Measurements from ENCODE around the gene SCAND1. TPM values are rescaled to one million over a fixed set of nuclear protein-coding genes. Genes with fewer than 3 reads are reported as not detected.

SCAND1 gene
- total and polyA plus RNA-seq, 9 of the 15 experiments (the other 6 are each of a cell fraction or from before 2014, with no cell fraction given): 0.08 to 94.0 (median 5.8) TPM

DNA sequence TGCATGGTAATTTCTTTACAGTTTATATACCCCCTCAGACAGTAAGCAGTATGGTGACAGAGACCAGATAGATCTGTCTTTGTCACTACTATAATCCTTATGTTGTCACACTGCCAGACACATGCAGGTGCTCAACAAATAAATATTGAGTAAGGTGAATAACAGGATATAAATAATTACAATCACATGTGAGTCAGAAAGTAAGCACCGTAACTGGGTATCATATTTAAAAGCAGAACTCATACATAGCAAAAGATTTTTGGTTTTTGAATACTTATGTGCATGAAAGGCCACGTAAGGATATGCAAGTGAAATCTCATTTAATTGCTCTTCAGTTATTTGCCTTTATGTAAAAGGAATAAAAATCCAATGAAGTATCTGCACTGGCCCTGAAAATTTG, 31.5 kb upstream of the SCAND1 start:
- H3K4me3 ChIP-seq: no peak overlapping the region
- BruUV-seq (replicated peaks): no TSS peak
- H3K79me2 ChIP-seq (ENCODE audit: control insufficient read depth, insufficient read depth, low read length): no peaks in the 10 kb centered on the region
- DNase-seq (ENCODE audit: extremely low read depth in 1 of 4, low spot score in 3 of 4): no peak
- H3K27ac ChIP-seq (ENCODE audit: extremely low read depth, low read depth, low read length): no peak overlapping the region
- no peak for FAIRE-seq
- no peak overlapping the region for H2AFZ ChIP-seq (ENCODE audit: low read depth, low read length)
- CTCF ChIA-PET (ENCODE audit: low intra/inter-chr PET ratio): no interaction called here
- intact Hi-C loops (cut with micrococcal nuclease): no loop called here
- H3K9me3 ChIP-seq (replicated peaks; ENCODE audit: control insufficient read depth, insufficient read depth, low read depth, low read length): no peaks in the 10 kb centered on the region
- H3K36me3 ChIP-seq (ENCODE audit: control insufficient read depth, insufficient read depth, low read length): no peaks in the 10 kb centered on the region
- H3K27me3 ChIP-seq (ENCODE audit: control insufficient read depth in 2 of 2, insufficient read depth in 2 of 2, low read length in 2 of 2): peaks cover 0 to 5% of the 10 kb centered on the region in 2 experiments; a peak in 2 of 5 replicates
- 12% methylated on average over 2 of the region's 2 CpGs for WGBS (ENCODE audit: insufficient coverage, low coverage, missing lambda C conversion rate)
- in situ Hi-C loops (cut with MboI): loop anchor here (25.0 kb wide), 1 partner anchor 451 kb away; no protein-coding TSS in a partner anchor
- ATAC-seq: no peak
- H4K20me1 ChIP-seq (replicated peaks; ENCODE audit: control insufficient read depth, insufficient read depth, low read length): no peaks in the 10 kb centered on the region
- H3K9me1 ChIP-seq (ENCODE audit: control insufficient read depth, insufficient read depth, low read length): no peaks in the 10 kb centered on the region
- no peak overlapping the region for H3K9ac ChIP-seq (ENCODE audit: insufficient read depth in 1 of 2, low read depth in 2 of 2, low read length in 2 of 2)
- H3K4me1 ChIP-seq (replicated peaks in 1 of 2; ENCODE audit: control insufficient read depth in 2 of 2, insufficient read depth in 2 of 2, low read length in 2 of 2): no peaks in the 10 kb centered on the region
- H3K4me2 ChIP-seq (ENCODE audit: insufficient read depth, low read length): no peak overlapping the region
- TF ChIP-seq RBM22 (IDR thresholded peaks at IDR 0.05; ENCODE audit: low read depth, low read length, poor library complexity, severe bottlenecking) (no peak), SRF (CRISPR knock-in tag; IDR thresholded peaks at IDR 0.05) (no peak), NEUROD1 (IDR thresholded peaks at IDR 0.05; ENCODE audit: borderline replicate concordance, low read depth, low read length, partially characterized antibody) (no peak), POLR2G (IDR thresholded peaks at IDR 0.05; ENCODE audit: low read depth, low read length) (no peak), SP1 (CRISPR knock-in tag; IDR thresholded peaks at IDR 0.05) (no peak), BDP1 (IDR thresholded peaks at IDR 0.05; ENCODE audit: insufficient read depth, insufficient read length) (no peak), BRF2 (IDR thresholded peaks at IDR 0.05; ENCODE audit: borderline replicate concordance, insufficient read depth, insufficient read length) (no peak), HINFP (tag; conservative IDR thresholded peaks at IDR 0.05; ENCODE audit: low read depth) (no peak), KDM5B (IDR thresholded peaks at IDR 0.05; ENCODE audit: insufficient replicate concordance, low read depth, low read length) (no peak), ZSCAN32 (CRISPR knock-in tag; IDR thresholded peaks at IDR 0.05) (no peak), ARID2 (IDR thresholded peaks at IDR 0.05) (no peak), HNRNPK (IDR thresholded peaks at IDR 0.05; ENCODE audit: low read depth, low read length, poor library complexity, severe bottlenecking) (no peak)
- POLR2A ChIA-PET: interaction anchor here (0.5 to 2.1 kb wide), 2 partner anchors 9 to 362 kb away, joined by 3 to 9 read pairs; no protein-coding TSS in a partner anchor

Measured in K562 (cell line).